IPS-11a (cell line): ENCODE results near the gene USP26.
"Not testable (repeated sequence)": the region's sequence is repeated elsewhere in the genome, so short reads cannot be mapped to it uniquely, and the experiment has no call there.

Experiments used
- H3K4me3 ChIP-seq: one replicate; pipeline ENCODE4 v1.5.1; 2013; ENCODE audit warnings: low read depth, low read length, control low read depth

USP26 gene, protein sequence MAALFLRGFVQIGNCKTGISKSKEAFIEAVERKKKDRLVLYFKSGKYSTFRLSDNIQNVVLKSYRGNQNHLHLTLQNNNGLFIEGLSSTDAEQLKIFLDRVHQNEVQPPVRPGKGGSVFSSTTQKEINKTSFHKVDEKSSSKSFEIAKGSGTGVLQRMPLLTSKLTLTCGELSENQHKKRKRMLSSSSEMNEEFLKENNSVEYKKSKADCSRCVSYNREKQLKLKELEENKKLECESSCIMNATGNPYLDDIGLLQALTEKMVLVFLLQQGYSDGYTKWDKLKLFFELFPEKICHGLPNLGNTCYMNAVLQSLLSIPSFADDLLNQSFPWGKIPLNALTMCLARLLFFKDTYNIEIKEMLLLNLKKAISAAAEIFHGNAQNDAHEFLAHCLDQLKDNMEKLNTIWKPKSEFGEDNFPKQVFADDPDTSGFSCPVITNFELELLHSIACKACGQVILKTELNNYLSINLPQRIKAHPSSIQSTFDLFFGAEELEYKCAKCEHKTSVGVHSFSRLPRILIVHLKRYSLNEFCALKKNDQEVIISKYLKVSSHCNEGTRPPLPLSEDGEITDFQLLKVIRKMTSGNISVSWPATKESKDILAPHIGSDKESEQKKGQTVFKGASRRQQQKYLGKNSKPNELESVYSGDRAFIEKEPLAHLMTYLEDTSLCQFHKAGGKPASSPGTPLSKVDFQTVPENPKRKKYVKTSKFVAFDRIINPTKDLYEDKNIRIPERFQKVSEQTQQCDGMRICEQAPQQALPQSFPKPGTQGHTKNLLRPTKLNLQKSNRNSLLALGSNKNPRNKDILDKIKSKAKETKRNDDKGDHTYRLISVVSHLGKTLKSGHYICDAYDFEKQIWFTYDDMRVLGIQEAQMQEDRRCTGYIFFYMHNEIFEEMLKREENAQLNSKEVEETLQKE

GRCh38 chrX:133097031-133097430 is at the start of gene USP26:
Gene USP26, minus strand, starts transcription at chrX:133097109. Its CDS starts 68,889 bp downstream, at chrX:133028220.
- H3K4me3 ChIP-seq, result no peak within 1 kb of the TSS

- H3K4me3 ChIP-seq, result no peak overlapping the region
Observed at GRCh38 chrX:133134282-133134681, 37.4 kb upstream of the USP26 start.

DNA sequence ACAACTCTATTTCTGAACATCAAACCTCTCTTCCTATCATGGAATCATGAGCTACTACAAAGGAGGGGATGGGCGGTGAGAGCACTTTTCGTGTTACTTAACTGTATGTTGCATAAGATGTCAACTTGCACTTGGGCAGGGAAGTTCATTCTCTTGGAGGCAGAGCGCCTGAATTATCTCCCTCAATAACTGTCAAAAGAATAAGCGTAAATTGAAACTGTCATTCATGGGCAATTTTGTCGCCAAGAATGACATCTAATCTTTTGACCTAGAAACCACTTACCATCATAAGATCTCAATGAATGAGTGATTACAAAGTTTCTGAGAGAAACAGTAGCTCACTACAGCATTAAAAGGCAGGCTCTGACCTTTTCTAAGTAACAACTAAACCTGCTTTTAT is 23.5 kb upstream of the USP26 start:
- H3K4me3 ChIP-seq, result no peak overlapping the region

GRCh38 chrX:133094098-133094731 is 2.7 kb downstream of the USP26 start:
- H3K4me3 ChIP-seq, result no peak overlapping the region

GRCh38 chrX:133090236-133090809 is 6.6 kb downstream of the USP26 start:
- no peak overlapping the region for H3K4me3 ChIP-seq

GRCh38 chrX:133089411-133089810 is 7.5 kb downstream of the USP26 start:
- no peak overlapping the region for H3K4me3 ChIP-seq

- H3K4me3 ChIP-seq, result no peak overlapping the region
Observed at GRCh38 chrX:133085785-133086184, 11.1 kb downstream of the USP26 start.

DNA sequence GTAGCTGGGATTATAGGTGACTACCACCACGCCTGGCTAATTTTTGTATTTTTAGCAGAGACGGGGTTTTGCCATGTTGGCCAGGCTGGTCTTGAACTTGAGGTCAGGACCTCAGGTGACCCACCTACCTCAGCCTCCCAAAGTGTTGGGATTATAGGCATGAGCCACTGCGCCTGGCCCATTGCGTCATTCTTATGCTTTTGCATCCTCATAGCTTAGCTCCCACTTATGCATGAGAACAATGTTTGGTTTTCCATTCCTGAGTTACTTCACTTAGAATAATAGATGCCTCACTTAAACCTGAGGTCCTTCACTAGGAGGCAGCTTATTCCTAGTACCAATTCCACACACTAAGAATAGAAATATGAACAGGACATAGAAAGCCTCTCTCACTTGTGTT is 11.9 kb downstream of the USP26 start:
- not testable (repeated sequence) for H3K4me3 ChIP-seq

GRCh38 chrX:133083899-133084298 is 13.0 kb downstream of the USP26 start:
- H3K4me3 ChIP-seq, result no peak overlapping the region

GRCh38 chrX:133081990-133082389 is 14.9 kb downstream of the USP26 start:
- no peak overlapping the region for H3K4me3 ChIP-seq

DNA sequence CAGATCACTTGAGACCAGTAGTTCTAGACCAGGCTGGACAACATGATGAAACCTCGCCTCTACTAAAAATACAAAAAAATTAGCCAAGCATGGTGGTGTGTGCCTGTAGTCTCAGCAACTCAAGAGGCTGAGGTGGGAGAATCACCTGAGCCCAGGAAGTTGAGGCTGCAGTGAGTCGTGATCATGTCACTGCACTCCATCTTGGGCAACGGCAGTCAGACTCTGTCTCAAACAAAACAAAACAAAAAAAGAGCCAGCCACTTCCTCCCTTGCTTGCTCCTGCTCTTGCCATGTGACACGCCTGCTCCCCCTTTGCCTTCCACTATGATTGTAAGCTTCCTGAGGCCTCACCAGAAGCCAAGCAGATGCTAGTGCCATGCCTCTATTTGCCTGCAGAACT is 19.1 kb downstream of the USP26 start:
- H3K4me3 ChIP-seq, result not testable (repeated sequence)

DNA sequence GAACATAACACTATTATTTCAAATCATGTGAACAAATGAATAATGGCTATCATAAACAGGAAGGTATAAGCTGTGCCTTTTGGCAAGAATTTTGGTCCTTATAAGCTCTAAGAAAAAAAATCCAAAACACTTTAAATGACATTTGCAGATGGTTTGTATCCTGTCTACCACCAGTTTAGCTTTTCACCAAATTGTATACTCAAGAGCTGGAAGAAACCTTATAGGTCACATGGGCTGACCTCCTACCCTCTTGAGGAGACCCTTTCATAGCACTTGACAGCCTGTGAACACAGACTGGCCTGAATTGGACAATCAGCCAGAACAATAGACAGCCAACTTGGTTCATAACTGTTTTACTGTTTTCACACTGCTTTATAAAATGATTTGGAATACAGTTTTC is 24.3 kb downstream of the USP26 start:
- H3K4me3 ChIP-seq, result no peak overlapping the region

- no peak overlapping the region for H3K4me3 ChIP-seq
Observed at GRCh38 chrX:133068461-133068860, 28.4 kb downstream of the USP26 start.

GRCh38 chrX:133056341-133056740 is 40.6 kb downstream of the USP26 start:
- H3K4me3 ChIP-seq, result no peak overlapping the region

DNA sequence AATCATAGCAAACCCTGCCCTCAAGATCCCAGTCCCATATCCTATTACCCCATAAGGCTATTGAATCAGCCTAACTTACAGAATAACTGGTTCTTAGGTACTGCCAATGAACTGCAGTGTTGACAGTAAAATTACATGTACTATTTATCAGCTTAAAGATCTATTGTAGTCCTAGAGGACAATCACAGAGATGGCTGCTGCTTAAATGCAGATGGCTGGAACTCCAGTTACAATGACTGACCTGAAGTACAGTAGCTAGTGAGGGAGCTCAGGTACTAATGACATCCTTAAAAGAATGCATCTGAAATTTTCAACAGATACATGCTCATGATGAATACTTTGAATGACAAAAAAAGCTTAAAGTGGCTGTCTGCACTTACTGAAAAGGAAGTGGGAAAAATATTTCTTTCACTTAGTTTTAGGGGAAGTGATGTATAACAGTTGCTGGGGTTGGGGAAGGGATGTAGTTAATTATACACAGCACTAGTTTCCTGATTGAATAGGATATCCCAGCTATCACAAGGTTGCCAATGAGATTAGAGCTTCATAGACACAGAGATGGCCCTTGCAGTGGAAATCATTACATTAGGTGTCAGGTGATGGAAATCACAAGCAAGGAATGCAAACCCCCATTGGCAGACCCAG is 42.0 kb downstream of the USP26 start:
- no peak overlapping the region for H3K4me3 ChIP-seq

DNA sequence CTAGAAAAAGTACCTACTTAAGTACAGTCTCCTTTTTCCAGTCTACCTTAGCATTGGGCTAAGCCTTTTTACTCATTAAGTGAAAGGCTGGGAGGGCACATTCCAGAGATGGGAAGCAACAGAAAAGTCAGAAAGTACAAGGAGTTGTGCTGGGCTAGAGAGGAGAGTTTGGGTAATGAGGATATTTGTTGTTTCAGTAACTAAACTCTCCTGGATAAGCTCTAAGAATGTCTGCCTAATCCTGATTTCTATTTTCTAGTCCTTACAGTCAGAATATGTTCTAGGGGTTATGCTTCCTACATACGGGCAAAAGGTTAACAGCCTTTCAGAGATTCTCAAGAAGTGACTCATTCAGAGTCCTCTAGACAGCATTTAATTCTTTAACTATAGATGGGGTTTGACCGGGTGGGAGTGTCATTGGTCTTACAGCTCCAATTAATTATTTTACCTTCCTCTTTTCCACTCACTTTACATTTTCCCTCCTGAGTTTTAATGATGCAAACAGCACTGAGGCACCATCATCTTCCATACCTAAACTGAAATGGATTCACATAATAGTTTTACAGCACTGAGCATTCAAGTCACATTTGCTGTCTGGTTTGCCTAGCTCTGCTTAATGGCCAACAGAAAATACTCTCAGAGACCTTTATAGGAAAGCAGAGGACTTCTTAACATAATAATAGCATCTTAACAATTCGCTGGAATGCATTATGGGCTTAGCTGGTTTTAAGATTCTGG is 42.9 kb downstream of the USP26 start:
- H3K4me3 ChIP-seq, result no peak overlapping the region

GRCh38 chrX:133048751-133049150 is 48.2 kb downstream of the USP26 start:
- no peak overlapping the region for H3K4me3 ChIP-seq

- H3K4me3 ChIP-seq, result no peak overlapping the region
Observed at GRCh38 chrX:133046601-133047000, 50.3 kb downstream of the USP26 start.

DNA sequence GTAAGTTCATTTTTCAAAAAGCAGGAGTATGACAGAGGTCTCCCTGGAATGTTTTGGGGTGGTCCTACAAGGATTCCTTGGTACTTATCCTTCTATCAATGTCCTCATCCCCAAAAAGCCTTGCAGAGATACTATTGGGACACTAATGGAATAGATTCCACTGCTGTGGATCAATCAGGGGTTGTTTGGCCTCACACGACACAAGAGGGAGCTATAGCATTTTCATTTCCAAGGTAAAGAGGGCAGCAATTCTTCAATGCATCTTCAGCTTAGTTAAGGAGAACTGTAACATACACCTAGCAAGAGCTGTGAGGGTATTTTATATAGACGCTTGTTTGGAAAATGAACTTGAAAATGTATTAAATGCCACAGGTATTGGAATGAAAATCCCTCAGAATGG is 50.9 kb downstream of the USP26 start:
- no peak overlapping the region for H3K4me3 ChIP-seq
